ENCODE data around the gene MMP2.

MMP2 gene

GRCh38 chr16:55468352-55468990, 10.5 kb upstream of the MMP2 start:
- DNase-seq (ENCODE audit: extremely low read depth in 1 of 2, low read depth in 1 of 2) = no peak

DNA sequence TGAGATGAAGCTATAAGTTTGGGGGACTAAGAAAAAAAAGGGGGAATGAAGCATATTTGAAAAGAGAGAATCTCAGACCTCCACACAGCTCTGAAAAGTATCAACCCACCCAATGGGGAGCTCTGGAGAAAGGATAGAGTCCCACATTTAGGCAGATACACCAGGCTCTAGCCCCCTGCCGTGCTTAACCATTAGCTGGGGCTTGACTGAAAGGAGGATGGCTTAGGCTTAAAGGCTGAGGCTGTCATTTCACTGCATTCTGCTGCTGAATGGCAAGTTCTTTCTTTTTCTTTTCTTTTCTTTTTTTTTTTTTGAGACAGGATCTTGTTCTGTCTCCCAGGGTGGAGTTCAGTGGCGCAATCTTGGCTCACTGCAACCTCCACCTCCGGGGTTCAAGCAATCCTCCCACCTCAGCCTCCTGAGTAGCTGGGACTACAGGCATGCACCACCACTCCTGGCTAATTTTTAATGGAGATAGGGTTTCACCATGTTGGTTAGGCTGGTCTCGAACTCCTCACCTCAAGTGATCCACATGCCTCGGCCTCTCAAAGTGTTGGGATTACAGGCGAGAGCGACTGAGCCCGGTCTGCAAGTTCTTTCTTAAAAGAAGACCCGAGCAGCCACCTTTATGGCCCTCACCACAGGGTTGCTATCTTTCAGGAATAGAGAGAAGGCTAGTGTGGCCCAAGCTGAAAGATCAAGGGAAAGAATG, 9.0 kb upstream of the MMP2 start:
- DNase-seq (ENCODE audit: extremely low read depth in 1 of 2, low read depth in 1 of 2) = no peak

DNA sequence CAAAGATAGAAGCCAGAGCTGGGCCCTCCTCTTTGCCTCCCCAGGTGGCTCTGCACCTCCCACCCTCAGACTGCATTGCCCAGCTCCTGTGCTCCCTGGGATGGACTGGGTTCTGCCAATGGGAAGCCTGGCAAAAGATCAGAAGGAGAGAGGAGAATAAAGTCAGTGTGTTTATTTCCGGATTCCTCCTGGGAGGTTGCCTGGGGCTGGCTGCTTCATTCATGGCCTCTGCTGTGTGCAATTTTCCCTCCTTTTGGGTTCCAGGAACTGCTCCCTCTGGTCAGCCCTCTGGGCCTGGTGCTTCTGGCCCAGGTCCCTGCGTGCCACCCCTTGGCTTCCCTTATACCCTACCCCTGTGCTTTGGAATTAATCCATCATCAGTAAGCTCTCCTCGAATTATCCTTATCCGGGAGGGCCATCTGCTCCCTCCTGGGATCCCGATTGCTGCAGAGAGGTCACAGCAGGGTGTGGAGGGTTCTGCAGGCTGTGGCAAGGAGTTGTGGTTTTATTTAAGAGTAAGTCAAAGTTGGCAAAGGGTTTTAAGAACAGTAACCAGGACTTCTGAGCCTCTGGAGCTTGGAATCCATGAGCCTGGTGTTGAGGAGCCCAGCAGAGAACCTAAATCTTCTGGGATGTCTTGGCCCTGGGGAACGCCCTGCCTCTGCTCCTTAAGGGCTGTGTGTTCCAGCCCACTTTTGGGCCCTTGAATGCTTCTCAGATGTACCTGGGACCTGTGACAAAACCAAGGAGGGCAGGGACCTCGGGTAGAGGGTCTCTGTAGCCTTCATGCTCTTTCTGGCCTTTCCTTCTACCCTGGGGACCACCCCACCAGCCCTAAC, 8.2 kb upstream of the MMP2 start:
- DNase-seq (ENCODE audit: extremely low read depth in 1 of 2, low read depth in 1 of 2) = no peak

DNA sequence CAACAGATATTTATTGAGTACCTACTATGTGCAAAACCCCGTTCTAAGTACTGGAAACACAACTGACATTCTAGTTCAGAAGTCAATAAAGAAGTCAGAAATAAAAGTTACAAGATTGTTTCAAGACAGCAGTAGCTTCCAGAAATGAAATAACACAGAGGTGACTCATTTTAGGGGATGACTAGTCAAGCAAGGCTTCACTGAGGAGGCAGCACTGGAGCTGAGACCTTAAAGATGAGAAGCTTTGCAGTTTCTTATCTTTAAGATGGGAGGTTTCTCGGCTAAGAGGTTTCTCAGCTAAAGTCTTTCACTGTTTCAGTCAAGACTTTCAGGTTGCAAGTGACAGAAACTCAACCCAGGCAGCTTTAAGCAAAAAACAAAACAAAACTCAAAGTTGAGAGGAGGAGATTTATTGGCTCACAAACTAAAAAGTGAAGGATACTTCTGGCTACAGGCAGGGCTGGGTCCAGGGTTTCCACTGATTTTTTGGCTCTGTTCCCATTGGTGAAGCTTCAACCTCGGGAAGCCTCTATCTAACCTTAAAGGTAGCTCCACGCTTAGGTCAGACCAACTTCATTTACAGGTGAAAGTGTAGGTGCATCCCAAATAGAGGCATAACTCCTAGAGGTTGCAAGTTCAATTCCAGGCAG, 7.4 kb upstream of the MMP2 start:
- no peak for DNase-seq (ENCODE audit: extremely low read depth in 1 of 2, low read depth in 1 of 2)

DNA sequence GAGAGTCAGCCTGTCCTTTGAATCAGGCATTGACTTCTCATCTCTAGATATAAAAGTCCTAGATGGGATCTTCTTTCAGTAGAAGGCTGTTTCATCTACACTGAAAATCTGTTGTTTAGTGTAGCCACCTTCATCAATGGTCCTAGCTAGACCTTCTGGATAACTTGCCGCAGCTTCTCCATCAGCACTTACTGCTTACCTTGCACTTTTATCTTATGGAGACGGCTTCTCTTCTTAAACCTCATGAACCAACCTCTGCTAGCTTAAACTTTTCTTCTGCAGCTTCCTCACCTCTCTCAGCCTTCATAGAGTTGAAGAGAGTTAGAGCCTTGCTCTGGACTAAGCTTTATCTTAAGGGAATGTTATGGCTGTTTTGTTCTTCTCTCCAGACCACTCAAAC, 5.4 kb upstream of the MMP2 start:
- no peak for DNase-seq (ENCODE audit: extremely low read depth in 1 of 2, low read depth in 1 of 2)

GRCh38 chr16:55474821-55475220, 4.2 kb upstream of the MMP2 start:
- DNase-seq (ENCODE audit: extremely low read depth in 1 of 2, low read depth in 1 of 2) = no peak

DNA sequence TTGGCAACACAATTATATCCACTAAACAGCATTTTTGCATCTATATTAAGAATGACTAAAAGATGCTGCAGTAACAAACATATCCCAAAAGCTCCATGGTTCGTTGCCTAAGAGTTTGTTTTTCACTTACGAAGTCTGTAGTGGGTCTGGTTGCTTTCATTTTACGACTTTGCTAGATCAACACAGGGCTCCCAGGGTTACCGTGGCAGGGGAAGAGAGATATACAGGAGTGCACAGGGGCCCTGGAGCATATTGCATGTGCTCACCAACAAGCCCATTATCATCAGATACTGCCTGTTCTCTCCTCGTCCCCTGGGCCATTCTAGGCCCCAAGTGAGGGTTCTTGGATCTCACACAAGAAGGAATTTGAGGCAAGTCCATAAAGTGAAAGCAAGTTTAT, 3.1 kb upstream of the MMP2 start:
- no peak for DNase-seq (ENCODE audit: extremely low read depth in 1 of 2, low read depth in 1 of 2)

DNA sequence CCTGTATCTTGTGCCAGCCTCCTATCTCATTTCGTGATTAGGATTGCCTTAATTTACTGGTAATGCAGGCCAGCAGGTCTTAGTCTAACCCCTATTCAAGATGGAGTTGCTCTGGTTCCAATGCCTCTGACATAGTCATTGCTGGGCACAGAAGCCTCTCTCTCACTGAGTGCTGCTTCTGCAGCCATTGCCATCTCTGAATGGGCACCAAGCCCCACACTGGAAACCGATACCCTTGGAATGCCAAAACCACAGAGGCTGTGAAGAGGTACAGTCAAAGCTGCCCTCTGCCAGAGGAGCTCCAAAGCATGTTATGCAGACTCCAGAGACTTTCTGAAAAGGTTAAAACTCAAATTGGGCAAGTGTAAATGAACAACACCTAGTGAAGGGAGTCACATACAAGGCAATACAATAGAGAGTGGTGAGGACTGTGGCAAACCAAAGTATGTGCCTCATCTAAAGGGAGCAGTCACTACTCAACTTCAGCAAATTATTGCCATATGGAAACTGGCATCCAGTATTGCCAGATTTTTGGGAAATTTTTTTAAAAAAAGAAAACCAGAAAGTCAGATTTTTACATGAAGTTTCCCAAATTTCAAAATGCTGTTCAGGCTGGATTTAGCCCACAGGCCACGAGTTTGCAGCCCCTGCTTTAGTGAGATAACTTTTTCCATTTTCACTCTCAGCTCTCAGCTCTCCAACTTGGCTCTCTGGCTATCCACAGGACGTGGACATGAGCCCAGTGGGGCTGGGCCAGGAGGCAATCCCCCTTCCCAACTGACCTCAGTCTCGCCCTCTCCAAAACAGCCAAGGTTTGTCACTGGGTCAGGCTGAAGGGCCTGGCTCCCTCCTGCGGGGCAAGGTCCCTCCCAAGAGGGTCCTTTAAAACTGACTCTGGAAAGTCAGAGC, 2.1 kb upstream of the MMP2 start:
- DNase-seq (ENCODE audit: extremely low read depth in 1 of 2, low read depth in 1 of 2) = no peak

DNA sequence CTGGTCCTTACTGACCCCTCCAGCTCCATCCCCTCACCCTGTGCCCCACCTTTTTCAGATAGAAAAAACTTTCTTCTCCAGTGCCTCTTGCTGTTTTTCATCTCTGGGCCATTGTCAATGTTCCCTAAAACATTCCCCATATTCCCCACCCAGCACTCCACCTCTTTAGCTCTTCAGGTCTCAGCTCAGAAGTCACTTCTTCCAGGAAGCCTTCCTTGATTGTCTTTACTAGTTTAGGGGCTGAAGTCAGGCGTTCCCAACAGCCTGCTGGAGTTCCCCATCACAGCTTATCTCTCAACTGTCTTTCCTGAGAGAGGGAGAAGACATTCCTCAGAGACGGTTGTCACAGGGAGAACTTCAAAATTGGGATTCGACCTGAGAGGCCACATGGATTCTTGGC, 1.3 kb upstream of the MMP2 start:
- no peak for DNase-seq (ENCODE audit: extremely low read depth in 1 of 2, low read depth in 1 of 2)

GRCh38 chr16:55479430-55480140, 587 bp downstream of the MMP2 start:
- DNase-seq (ENCODE audit: extremely low read depth in 1 of 2, low read depth in 1 of 2) = no peak

- no peak for DNase-seq (ENCODE audit: extremely low read depth in 1 of 2, low read depth in 1 of 2)
Observed at GRCh38 chr16:55480228-55480655, 1.2 kb downstream of the MMP2 start.

GRCh38 chr16:55481023-55481422, 2.0 kb downstream of the MMP2 start:
- no peak for DNase-seq (ENCODE audit: extremely low read depth in 1 of 2, low read depth in 1 of 2)

DNA sequence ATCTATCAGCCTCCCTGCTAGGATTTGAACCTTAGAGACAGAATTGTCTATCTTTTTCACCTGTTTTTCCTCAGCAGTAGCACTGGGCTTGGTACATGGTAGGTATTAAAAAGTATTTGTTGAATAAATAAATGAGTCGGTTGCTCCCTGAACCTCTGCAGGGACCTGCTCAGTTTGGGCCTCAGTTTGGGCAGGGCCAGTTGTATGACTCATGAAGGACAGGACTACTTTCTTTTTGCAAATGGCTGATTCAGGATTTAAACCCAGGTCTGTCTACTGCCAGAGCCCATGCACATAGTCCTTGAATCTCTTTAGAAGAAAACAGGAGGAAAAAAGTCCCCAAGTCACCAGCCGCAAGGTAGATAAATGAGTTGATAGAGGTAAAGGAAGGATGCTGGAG, 3.1 kb downstream of the MMP2 start:
- no peak for DNase-seq (ENCODE audit: extremely low read depth in 1 of 2, low read depth in 1 of 2)

DNA sequence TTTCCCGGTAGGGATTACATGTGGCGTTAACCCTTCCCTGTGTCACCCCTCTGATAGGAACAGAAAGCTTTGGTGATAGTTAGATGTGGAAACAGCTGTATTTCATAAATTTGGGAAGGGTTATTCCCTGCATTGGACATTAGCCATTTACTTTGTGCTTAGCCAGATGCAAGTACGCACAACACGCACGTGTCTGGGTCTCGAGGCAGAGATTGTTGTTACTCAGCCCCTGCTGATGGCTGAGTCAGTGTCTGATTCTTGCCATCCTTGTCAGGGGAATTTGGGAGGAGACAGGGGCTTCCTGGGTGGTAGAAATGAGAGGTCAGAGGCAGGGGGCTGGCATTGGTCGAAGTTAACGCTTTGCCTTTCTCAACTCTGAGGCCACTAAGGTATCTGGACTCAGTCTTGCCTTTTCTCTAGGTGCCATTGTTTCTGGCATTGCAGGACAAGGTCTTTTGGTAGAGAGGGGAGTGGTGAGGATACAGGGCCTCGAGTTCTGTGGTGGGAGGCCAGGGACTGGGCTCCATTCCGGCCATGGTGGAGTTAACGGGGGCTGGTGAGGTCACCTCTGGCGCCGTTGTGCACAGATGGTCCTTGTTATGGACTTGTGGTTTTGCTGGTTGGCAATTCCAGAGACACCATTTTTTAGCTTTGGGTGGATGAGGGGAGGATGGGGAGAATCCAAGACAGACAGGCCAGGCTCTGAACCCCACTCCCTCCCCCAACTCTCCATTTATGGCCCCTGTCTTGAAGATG, 8.2 kb downstream of the MMP2 start:
- no peak for DNase-seq (ENCODE audit: extremely low read depth in 1 of 2, low read depth in 1 of 2)

DNA sequence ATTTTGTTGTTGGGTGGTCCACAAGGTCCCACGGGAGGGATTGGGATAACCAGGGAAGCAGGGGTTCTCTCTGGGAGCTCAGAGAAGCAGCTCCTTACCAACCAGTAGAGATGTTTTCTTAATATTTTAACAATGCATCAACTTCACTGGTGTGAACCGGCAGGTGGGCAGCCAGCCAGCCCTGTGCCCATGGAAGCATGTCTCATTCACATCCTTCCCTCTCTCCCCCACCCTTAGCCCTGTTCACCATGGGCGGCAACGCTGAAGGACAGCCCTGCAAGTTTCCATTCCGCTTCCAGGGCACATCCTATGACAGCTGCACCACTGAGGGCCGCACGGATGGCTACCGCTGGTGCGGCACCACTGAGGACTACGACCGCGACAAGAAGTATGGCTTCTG, 9.3 kb downstream of the MMP2 start:
- DNase-seq (ENCODE audit: extremely low read depth in 1 of 2, low read depth in 1 of 2) = no peak

DNA sequence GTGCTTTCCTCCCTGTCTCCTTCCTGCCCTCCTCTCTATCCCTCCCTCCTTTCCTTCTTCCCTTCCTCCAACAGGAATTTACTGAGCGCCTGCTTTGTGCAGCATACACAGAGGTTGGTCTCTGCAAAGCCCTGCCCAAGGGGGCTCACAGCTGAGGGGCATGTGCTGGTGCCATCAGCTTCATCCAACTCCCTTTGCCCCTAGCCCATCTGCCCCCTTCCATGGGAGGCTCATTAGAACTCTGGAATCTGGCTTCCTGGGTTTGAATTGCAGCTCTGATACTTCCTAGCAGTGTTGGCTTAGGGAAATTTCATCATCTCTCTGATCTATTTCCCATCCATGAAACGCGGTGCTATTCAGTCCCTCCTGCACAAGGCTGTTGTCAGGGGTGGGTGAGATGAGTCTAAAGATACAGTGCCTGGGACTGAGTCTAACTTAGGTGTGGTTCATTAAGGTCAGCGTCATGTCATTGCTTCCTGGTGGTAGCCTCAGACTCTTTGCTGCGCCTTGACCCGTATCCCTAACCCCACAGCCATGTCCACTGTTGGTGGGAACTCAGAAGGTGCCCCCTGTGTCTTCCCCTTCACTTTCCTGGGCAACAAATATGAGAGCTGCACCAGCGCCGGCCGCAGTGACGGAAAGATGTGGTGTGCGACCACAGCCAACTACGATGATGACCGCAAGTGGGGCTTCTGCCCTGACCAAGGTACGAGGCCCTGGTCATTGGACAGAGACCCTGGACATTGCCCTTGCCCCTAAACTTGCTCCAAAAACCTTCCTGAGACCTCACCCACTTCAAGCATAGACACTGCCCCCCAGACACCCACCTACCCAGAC, 10.3 kb downstream of the MMP2 start:
- DNase-seq (ENCODE audit: extremely low read depth in 1 of 2, low read depth in 1 of 2) = no peak

DNA sequence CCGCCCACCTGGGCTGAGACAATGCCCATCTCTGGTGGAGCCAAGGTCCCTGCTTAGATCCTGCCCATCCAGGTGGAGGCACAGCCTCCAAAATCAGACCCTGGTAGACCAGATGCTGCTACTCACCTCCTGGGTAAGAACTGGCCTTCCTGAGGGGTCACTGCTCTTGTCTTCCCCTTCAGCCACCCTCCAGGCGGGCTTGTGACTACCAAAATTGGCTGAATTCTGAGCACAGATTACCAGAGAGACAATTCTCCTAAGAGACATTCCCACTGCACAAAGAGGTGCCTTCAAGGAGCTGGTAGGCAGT, 10.9 kb downstream of the MMP2 start:
- no peak for DNase-seq (ENCODE audit: extremely low read depth in 1 of 2, low read depth in 1 of 2)

DNA sequence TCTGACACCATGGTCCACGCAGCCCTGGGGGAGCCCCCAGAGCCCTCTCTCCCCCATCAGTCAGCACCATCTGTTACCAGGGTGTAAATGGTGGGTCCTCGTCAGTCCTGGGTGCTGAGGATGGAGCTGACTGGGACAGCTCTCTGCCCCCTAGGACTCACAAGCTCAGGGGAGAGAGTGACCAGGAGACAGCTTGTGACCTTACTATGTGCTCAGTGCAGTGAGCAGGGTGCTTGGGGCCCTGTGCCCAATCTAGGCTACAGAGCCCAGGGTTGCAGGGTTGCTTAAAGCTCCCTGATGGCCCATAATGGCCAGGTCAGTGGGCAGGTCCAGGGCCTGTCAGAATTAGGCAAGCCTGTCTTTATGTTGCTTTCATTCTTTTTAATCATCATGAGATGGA, 11.3 kb downstream of the MMP2 start:
- no peak for DNase-seq (ENCODE audit: extremely low read depth in 1 of 2, low read depth in 1 of 2)
